K562 (cell line): ENCODE measurements around the gene SLC13A3.

Experiments used
- JUNB ChIP-seq: fragments of 450-650 bp; formaldehyde crosslinking; conservative IDR thresholded peaks from 2 replicates; pipeline ENCODE4 v1.4.0; 2020; ENCODE audit warnings: mild to moderate bottlenecking
- POLR2AphosphoS5 ChIP-seq: IDR thresholded peaks from 2 replicates; pipeline ENCODE4 v1.6.1; 2011; ENCODE audit warnings: mild to moderate bottlenecking, low read depth, low read length, moderate library complexity; ENCODE audit not compliant: control insufficient read depth, insufficient read depth
- SMC3 ChIP-seq: conservative IDR thresholded peaks from 2 replicates; pipeline ENCODE4 v1.6.1; 2011; ENCODE audit warnings: low read depth, low read length, improper control_type of control experiment; ENCODE audit not compliant: insufficient read depth
- TEAD1 ChIP-seq, 2 experiments: fragments of 450-650 bp in 1 of 2; sonication (generic) in 1 of 2; formaldehyde crosslinking; IDR thresholded peaks; 2 replicates each; pipeline versions ENCODE4 v1.4.0 to v1.8.0; 2020 to 2022; ENCODE audit warnings: mild to moderate bottlenecking in 2 of 2, missing genetic modification reagents in 1 of 2
- TOE1 ChIP-seq, 2 experiments: fragments of 450-650 bp in 1 of 2; sonication (generic) in 1 of 2; formaldehyde crosslinking in 1 of 2; IDR thresholded peaks; 2 replicates each; pipeline versions ENCODE4 v1.7.1 to v1.8.0; 2016 to 2022; ENCODE audit warnings: borderline replicate concordance in 2 of 2, mild to moderate bottlenecking in 2 of 2, antibody characterized with exemption in 1 of 2, inconsistent platforms in 1 of 2, low read depth in 1 of 2, missing genetic modification reagents in 1 of 2, moderate library complexity in 1 of 2
- TF ChIP-seq, protein P1 (sequence below), 3 experiments: IDR thresholded peaks in 2 of 3; conservative IDR thresholded peaks in 1 of 3; 2 replicates each; pipeline ENCODE4 v1.5.1; 2011 to 2012; ENCODE audit warnings: low read length in 3 of 3, mild to moderate bottlenecking in 3 of 3, control low read depth in 2 of 3, improper control_type of control experiment in 1 of 3, inconsistent platforms in 1 of 3, low read depth in 1 of 3, mixed read lengths in 1 of 3, moderate library complexity in 1 of 3; ENCODE audit not compliant: insufficient read depth in 2 of 3
- TF ChIP-seq, protein P2 (sequence below): IDR thresholded peaks from 2 replicates; pipeline ENCODE4 v1.6.1; 2012; ENCODE audit warnings: low read depth, low read length, improper control_type of control experiment, borderline replicate concordance
- TF ChIP-seq, protein P3 (sequence below): fragments of 250-450 bp; sonication (Bioruptor Pico); IDR thresholded peaks from 2 replicates; pipeline ENCODE4 v1.8.0; 2021; ENCODE audit warnings: moderate library complexity, mild to moderate bottlenecking, inconsistent platforms

DNA sequence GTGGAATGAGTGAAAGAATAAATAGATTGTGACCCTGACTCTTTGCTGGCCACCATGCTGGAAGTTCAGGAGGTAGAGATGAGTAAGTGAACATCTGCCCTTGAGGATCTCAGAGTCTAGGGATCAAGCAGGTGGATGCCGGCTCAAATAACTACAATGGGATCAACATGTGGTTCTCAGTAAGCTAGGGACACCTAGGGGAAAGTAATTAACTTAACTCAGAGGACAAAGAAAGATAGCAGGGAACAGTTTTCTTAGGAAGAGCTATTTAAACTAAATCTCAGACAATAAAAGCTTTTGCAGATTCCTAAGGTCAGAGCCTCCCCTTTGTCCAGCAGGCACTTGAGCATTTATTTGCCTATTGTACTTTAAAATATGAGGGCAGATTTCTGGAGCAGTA is 29.1 kb downstream of the SLC13A3 start:
- TF ChIP-seq TOE1 (IDR thresholded peaks at IDR 0.05; ENCODE audit: borderline replicate concordance) (no peak), TOE1 (CRISPR knock-in tag; IDR thresholded peaks at IDR 0.05; ENCODE audit: borderline replicate concordance, low read depth) (no peak), POLR2AphosphoS5 (no peak), TEAD1 (CRISPR knock-in tag; IDR thresholded peaks at IDR 0.05) (no peak), JUNB (no peak), SMC3 (no peak)
- TF ChIP-seq, protein P1, sequence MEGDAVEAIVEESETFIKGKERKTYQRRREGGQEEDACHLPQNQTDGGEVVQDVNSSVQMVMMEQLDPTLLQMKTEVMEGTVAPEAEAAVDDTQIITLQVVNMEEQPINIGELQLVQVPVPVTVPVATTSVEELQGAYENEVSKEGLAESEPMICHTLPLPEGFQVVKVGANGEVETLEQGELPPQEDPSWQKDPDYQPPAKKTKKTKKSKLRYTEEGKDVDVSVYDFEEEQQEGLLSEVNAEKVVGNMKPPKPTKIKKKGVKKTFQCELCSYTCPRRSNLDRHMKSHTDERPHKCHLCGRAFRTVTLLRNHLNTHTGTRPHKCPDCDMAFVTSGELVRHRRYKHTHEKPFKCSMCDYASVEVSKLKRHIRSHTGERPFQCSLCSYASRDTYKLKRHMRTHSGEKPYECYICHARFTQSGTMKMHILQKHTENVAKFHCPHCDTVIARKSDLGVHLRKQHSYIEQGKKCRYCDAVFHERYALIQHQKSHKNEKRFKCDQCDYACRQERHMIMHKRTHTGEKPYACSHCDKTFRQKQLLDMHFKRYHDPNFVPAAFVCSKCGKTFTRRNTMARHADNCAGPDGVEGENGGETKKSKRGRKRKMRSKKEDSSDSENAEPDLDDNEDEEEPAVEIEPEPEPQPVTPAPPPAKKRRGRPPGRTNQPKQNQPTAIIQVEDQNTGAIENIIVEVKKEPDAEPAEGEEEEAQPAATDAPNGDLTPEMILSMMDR (IDR thresholded peaks at IDR 0.05 in 2 of 3, conservative IDR thresholded peaks at IDR 0.05 in 1 of 3; ENCODE audit: insufficient read depth in 2 of 3, low read depth in 1 of 3, low read length in 3 of 3) = no peak
- TF ChIP-seq, protein P2, sequence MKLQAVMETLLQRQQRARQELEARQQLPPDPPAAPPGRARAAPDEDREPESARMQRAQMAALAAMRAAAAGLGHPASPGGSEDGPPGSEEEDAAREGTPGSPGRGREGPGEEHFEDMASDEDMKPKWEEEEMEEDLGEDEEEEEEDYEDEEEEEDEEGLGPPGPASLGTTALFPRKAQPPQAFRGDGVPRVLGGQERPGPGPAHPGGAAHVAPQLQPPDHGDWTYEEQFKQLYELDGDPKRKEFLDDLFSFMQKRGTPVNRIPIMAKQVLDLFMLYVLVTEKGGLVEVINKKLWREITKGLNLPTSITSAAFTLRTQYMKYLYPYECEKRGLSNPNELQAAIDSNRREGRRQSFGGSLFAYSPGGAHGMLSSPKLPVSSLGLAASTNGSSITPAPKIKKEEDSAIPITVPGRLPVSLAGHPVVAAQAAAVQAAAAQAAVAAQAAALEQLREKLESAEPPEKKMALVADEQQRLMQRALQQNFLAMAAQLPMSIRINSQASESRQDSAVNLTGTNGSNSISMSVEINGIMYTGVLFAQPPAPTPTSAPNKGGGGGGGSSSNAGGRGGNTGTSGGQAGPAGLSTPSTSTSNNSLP = no peak
- TF ChIP-seq, protein P3, sequence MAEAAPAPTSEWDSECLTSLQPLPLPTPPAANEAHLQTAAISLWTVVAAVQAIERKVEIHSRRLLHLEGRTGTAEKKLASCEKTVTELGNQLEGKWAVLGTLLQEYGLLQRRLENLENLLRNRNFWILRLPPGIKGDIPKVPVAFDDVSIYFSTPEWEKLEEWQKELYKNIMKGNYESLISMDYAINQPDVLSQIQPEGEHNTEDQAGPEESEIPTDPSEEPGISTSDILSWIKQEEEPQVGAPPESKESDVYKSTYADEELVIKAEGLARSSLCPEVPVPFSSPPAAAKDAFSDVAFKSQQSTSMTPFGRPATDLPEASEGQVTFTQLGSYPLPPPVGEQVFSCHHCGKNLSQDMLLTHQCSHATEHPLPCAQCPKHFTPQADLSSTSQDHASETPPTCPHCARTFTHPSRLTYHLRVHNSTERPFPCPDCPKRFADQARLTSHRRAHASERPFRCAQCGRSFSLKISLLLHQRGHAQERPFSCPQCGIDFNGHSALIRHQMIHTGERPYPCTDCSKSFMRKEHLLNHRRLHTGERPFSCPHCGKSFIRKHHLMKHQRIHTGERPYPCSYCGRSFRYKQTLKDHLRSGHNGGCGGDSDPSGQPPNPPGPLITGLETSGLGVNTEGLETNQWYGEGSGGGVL (CRISPR knock-in tag) = no peak
